OCI-LY3 (cell line): ENCODE measurements around the gene MEF2A.

ENCODE experiments used
- H2AFZ ChIP-seq: fragments of 200-600, 300-600 bp; shearing (Covaris generic); 2 replicates; pipeline ENCODE4 v1.6.0; 2014; ENCODE audit warnings: antibody characterized with exemption, low read depth, low read length
- H3K27ac ChIP-seq: fragments of 200-600, 300-600 bp; sonication (generic); 2 replicates; pipeline ENCODE4 v1.5.1; 2014; ENCODE audit warnings: mild to moderate bottlenecking, low read length, moderate library complexity, mixed read lengths
- H3K27me3 ChIP-seq: fragments of 200-600, 300-600 bp; sonication (generic); 2 replicates; pipeline ENCODE4 v1.6.1; 2014; ENCODE audit warnings: low read depth, low read length, mixed read lengths
- H3K36me3 ChIP-seq: fragments of 200-600, 300-600 bp; sonication (generic); replicated peaks from 2 replicates; pipeline ENCODE3; 2014; ENCODE audit warnings: low read depth, low read length, mixed read lengths
- H3K4me1 ChIP-seq: fragments of 300-600, 200-600 bp; sonication (generic); 2 replicates; pipeline ENCODE4 v1.6.1; 2014; ENCODE audit warnings: low read length, mixed read lengths
- H3K4me2 ChIP-seq: fragments of 200-600, 300-600 bp; sonication (generic); 2 replicates; pipeline ENCODE4 v1.6.1; 2014; ENCODE audit warnings: low read length, mixed read lengths
- H3K4me3 ChIP-seq: fragments of 300-600, 200-600 bp; sonication (generic); 2 replicates; pipeline ENCODE4 v1.5.1; 2014; ENCODE audit warnings: antibody characterized with exemption, mild to moderate bottlenecking, low read length, moderate library complexity
- H3K79me2 ChIP-seq: fragments of 300-600, 200-600 bp; shearing (Covaris generic); 2 replicates; pipeline ENCODE4 v1.6.1; 2014; ENCODE audit warnings: mild to moderate bottlenecking, low read length, mixed read lengths
- H3K9ac ChIP-seq: fragments of 300-600, 200-600 bp; shearing (Covaris generic); 2 replicates; pipeline ENCODE4 v1.6.0; 2014; ENCODE audit warnings: mild to moderate bottlenecking, low read length, moderate library complexity
- H3K9me3 ChIP-seq: fragments of 200-600, 300-600 bp; shearing (Covaris generic); 2 replicates; pipeline ENCODE4 v1.6.1; 2014; ENCODE audit warnings: low read length, mixed read lengths; ENCODE audit not compliant: insufficient read depth
- H4K20me1 ChIP-seq: fragments of 200-600, 300-600 bp; sonication (generic); 2 replicates; pipeline ENCODE4 v1.6.1; 2016; ENCODE audit warnings: low read length, mixed read lengths; ENCODE audit not compliant: insufficient read depth
- EZH2phosphoT487 ChIP-seq: fragments of 200-600 bp; shearing (Covaris generic); IDR thresholded peaks from 2 replicates; pipeline ENCODE4 v1.6.1; 2018; ENCODE audit warnings: antibody characterized with exemption, mixed run types, low read depth
- TF ChIP-seq, protein P1 (sequence below): fragments of 200-600, 300-600 bp; sonication (generic); IDR thresholded peaks from 2 replicates; pipeline ENCODE4 v1.5.1; 2014; ENCODE audit warnings: antibody characterized with exemption, low read length, low read depth

MEF2A gene

DNA sequence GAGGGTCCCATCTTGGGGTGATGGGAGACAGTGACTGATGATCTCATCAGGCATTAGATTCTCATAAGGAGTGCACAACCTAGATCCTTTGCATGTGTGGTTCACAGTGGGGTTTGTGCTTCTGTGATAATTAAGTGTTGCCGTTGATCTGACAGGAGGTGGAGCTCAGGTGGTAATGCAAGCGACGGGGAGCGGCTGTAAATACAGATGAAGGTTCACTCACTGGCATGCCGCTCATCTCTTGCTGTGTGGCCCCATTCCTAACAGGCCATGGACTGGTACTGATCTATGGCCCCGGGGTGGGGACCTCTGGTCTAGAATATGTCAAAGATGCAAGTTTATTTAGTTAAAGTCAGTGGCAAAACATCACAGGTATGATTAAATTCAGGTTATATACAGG is 8.7 kb downstream of the MEF2A start:
- Histone ChIP-seq H3K9me3 (no peaks in the 10 kb centered on the region), H3K36me3 (peaks cover 3% of the 10 kb centered on the region), H3K4me3 (no peak overlapping the region), H3K27me3 (no peaks in the 10 kb centered on the region), H3K9ac (no peak overlapping the region), H3K27ac (no peak overlapping the region), H3K79me2 (peaks cover 98% of the 10 kb centered on the region), H3K4me2 (no peak overlapping the region), H2AFZ (no peak overlapping the region), H4K20me1 (peaks cover 80% of the 10 kb centered on the region), H3K4me1 (peaks cover 7% of the 10 kb centered on the region)
- TF ChIP-seq, protein P1, sequence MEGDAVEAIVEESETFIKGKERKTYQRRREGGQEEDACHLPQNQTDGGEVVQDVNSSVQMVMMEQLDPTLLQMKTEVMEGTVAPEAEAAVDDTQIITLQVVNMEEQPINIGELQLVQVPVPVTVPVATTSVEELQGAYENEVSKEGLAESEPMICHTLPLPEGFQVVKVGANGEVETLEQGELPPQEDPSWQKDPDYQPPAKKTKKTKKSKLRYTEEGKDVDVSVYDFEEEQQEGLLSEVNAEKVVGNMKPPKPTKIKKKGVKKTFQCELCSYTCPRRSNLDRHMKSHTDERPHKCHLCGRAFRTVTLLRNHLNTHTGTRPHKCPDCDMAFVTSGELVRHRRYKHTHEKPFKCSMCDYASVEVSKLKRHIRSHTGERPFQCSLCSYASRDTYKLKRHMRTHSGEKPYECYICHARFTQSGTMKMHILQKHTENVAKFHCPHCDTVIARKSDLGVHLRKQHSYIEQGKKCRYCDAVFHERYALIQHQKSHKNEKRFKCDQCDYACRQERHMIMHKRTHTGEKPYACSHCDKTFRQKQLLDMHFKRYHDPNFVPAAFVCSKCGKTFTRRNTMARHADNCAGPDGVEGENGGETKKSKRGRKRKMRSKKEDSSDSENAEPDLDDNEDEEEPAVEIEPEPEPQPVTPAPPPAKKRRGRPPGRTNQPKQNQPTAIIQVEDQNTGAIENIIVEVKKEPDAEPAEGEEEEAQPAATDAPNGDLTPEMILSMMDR: no peak
- TF ChIP-seq EZH2phosphoT487: no peak

GRCh38 chr15:99578809-99579208 is 13.0 kb downstream of the MEF2A start:
- TF ChIP-seq, protein P1: no peak
- no peak for TF ChIP-seq EZH2phosphoT487
- H3K79me2 ChIP-seq: peaks cover 98% of the 10 kb centered on the region
- H3K9ac ChIP-seq: no peak overlapping the region
- peaks cover 1% of the 10 kb centered on the region for H3K36me3 ChIP-seq
- no peak overlapping the region for H3K4me3 ChIP-seq
- no peak overlapping the region for H3K27ac ChIP-seq
- H3K27me3 ChIP-seq: no peaks in the 10 kb centered on the region
- H3K4me2 ChIP-seq: no peak overlapping the region
- H4K20me1 ChIP-seq: peaks cover 91% of the 10 kb centered on the region
- H2AFZ ChIP-seq: no peak overlapping the region
- peaks cover 7% of the 10 kb centered on the region for H3K4me1 ChIP-seq
- H3K9me3 ChIP-seq: no peaks in the 10 kb centered on the region

- H3K36me3 ChIP-seq: peaks cover 12% of the 10 kb centered on the region
- H3K4me1 ChIP-seq: peaks cover 7% of the 10 kb centered on the region
- H2AFZ ChIP-seq: no peak overlapping the region
- no peaks in the 10 kb centered on the region for H3K9me3 ChIP-seq
- H3K79me2 ChIP-seq: peaks cover 98% of the 10 kb centered on the region
- H4K20me1 ChIP-seq: peaks cover 87% of the 10 kb centered on the region
- no peak overlapping the region for H3K4me3 ChIP-seq
- TF ChIP-seq, protein P1: no peak
- TF ChIP-seq EZH2phosphoT487: no peak
- H3K9ac ChIP-seq: no peak overlapping the region
- no peaks in the 10 kb centered on the region for H3K27me3 ChIP-seq
- H3K27ac ChIP-seq: no peak overlapping the region
- H3K4me2 ChIP-seq: no peak overlapping the region
Measured at GRCh38 chr15:99580076-99580475, 14.3 kb downstream of the MEF2A start.

- peaks cover 95% of the 10 kb centered on the region for H3K79me2 ChIP-seq
- no peak overlapping the region for H2AFZ ChIP-seq
- H3K9me3 ChIP-seq: peaks cover 14% of the 10 kb centered on the region; the same call in 1 of the 2 replicates
- H3K4me3 ChIP-seq: no peak overlapping the region
- peaks cover 82% of the 10 kb centered on the region for H4K20me1 ChIP-seq
- no peak overlapping the region for H3K27ac ChIP-seq
- no peak overlapping the region for H3K9ac ChIP-seq
- H3K4me1 ChIP-seq: peaks cover 7% of the 10 kb centered on the region
- peaks cover 25% of the 10 kb centered on the region for H3K36me3 ChIP-seq
- no peaks in the 10 kb centered on the region for H3K27me3 ChIP-seq
- TF ChIP-seq, protein P1: no peak
- TF ChIP-seq EZH2phosphoT487: no peak
- no peak overlapping the region for H3K4me2 ChIP-seq
Measured at GRCh38 chr15:99582508-99582960, 16.8 kb downstream of the MEF2A start.
